ENCODE measurements around the gene PTPRE.
A peak's percentile ranks its signal among the peaks of the same experiment; 100 is the strongest.

The PTPRE gene

GRCh38 chr10:127926455-127926854 lies 19.6 kb downstream of the PTPRE start:
- DNase-seq (ENCODE audit: low read depth, low spot score) = no peak

DNA sequence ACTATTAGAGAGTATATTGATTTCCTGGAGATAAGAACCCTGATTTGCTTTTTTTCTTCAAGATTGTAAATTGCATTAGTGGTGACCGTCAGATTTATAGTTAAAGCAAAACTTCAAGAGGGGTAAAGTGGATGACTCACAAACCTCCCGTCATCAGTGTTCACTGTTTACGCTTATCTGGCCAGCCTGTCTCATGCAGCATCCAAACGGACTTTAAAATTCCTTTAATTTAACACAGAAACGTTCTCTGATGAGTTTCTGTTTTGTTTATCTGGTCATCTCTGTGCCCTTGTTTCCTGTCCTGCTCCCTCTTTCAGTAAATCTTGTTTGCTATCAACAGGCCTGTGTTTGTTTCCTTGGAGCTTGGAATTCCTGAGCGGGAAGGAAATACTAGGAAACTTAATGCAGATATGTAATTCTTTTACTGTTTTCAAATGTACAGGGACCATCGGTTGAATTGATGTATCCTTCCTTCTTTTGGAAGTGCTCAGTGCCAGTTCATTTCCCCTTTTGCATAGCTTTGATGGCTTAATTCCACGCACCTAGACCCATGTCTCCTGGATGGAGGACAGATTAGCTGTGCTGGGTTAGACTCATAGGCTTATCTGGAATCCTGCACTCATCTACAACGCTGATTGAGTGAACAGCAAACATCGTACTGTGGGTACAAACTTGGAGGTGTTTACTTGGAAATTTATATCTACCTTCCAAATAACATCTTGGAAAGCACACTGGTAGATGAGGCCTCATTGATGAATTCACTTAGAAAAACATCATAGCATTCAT lies 21.3 kb downstream of the PTPRE start:
- peak; percentile 10 for DNase-seq (ENCODE audit: low read depth, low spot score)

DNA sequence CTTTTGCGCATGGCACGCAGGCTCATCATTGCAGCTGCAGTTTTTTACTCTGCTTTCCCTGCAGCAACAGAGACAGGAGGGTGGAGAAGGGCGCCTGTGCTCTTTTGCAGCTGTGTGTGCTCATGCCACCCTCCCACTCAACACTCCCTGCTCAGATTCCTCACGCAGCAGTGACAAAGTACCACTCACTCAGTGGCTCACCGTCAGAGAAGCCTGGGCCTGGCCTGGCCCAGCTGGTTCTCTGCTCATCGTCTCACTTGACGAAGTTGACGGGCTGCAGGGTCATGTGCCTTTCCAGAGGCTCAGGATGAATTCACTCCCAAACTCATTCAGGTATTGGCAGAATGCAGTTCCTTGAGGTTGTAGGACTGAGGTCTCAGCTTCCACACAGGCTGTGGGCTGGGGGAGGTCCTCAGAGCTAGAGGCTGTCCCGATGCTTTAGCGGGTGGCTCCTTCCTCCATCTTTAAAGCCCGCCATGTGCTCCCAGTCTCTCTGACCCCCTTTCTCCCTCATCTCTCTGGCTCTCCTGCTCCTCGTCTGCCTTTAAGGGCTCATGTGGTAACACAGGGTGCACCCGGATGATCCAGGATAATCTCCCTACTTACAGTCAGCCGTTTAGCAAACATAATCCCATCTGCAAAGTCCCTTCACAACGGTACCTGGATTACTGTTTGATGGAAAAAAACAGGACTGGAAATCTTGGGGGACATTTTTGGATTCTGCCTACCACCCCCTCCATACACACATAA lies 25.8 kb downstream of the PTPRE start:
- DNase-seq (ENCODE audit: low read depth, low spot score) = no peak

- DNase-seq (ENCODE audit: low read depth, low spot score) = no peak
These were observed 26.4 kb downstream of the PTPRE start for GRCh38 chr10:127933271-127933670.

- no peak for DNase-seq (ENCODE audit: low read depth, low spot score)
These were observed 27.5 kb downstream of the PTPRE start for GRCh38 chr10:127934383-127934782.

DNA sequence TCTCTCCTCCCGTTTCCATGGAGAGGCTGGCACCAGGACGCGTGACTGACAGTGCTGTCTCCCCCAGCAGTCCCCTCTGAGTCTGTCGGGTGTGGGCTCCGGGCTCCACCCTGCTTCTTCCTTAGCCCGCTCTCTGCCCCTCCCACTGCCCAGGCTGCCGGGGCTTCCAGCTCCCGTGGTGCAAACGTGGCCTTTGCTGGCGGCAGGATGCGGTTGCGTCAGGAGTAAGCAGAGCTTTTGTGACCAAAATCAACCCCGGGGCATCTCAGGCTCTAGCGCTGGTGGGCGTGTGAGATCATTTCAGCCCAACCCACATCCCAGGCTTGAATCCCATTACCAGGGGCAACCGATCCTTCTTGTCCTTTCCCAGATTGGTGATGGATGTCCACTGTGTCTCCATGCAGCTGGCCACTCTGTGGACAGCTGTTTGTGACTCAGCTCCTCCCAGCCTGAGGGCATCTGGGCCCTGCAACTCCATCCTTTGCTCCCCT lies 28.2 kb downstream of the PTPRE start:
- no peak for DNase-seq (ENCODE audit: low read depth, low spot score)

- DNase-seq (ENCODE audit: low read depth, low spot score) = no peak
These were observed 30.2 kb downstream of the PTPRE start for GRCh38 chr10:127937069-127937468.

DNA sequence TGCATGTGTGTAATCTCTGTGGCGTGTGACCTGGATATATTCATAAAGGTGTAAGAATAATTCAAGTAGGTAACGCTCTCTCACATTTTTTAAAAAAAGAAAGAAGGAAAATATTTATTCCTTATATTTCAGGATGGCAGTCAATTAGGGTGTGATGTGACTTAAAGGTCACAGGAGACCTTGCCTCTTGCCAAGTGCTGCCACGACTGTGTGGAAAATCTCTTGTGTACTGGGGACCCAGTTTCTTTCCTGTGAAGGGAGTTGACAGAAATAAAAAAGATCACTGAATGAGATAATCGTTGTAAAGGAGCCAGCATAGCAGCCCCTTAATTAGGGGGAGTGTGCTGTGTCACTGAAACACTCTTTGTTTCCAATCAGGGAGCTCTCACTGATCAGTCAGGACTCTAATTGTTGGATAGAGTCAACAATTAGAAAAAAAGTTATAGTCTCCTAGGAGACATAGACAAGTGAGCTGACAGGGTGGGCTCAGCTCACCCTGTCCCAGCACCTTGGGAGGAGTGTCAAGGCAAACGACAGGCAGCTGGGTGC lies 31.1 kb downstream of the PTPRE start:
- no peak for DNase-seq (ENCODE audit: low read depth, low spot score)

- DNase-seq (ENCODE audit: low read depth, low spot score) = no peak
These were observed 33.0 kb downstream of the PTPRE start for GRCh38 chr10:127939786-127940330.

DNA sequence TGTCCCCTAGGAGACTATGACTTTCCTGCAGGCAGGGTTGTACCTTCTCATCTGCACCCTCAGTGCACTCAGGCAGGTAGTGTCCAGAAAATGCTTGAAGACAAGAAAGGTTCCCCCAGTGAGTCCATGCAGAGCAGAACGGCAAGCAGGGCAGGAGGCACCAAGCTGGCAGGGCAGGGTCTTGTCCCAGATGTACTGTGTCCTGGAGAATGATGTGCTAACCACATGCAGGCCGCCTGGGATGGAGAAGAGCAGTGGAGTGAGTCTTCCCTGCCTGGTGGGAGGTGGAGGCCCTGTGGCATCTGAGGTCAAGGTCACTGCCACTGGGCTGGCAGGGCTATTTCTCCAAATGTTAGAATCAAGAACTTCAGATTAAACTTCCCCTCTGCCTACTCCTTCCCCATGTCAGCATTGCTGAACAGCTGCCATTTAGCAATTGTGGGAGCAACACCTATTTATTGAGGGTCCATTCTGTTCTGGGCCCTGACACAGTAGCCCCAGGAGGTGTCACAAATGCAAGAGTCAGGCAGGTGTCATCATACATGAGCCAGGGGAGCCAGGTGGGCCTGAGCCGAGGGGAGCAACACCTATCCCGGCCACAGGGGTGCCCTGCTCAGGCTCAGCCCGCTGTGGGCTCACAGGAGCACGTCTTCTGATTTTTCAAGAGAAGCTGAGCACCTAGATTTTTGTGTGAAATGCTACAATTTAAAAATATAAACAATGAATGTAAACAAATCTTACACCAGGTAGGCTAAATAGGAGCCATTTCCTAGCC lies 34.1 kb downstream of the PTPRE start:
- no peak for DNase-seq (ENCODE audit: low read depth, low spot score)

GRCh38 chr10:127942811-127943210 lies 35.9 kb downstream of the PTPRE start:
- no peak for DNase-seq (ENCODE audit: low read depth, low spot score)

DNA sequence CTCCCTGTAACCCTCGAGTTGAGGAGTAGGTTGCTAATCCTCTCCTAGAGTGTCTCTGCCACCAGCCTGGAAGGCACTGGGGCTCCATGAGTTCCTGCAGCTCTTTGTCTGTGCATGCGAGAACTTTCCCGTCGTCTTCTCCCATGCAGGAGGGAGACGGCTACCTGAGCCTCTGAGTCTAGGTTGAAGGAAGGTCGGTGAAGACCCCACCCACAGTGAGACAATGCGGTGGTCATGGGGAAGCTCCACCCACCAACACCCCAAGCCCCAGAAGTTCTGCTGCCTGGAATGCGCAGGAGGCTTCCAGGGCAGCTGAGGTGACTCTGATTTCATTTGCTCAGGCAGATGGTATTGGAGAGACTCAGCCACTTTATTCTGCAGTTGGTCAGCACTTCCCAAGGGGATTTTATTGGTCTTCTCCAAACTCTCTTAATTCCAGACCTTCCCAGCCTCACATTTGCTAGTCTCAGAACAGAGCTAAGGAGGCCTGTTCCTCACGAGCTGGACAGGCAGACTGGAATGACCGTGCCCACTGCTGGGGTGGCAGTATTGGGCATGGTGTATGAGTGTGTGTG lies 36.5 kb downstream of the PTPRE start:
- DNase-seq (ENCODE audit: low read depth, low spot score) = no peak

DNA sequence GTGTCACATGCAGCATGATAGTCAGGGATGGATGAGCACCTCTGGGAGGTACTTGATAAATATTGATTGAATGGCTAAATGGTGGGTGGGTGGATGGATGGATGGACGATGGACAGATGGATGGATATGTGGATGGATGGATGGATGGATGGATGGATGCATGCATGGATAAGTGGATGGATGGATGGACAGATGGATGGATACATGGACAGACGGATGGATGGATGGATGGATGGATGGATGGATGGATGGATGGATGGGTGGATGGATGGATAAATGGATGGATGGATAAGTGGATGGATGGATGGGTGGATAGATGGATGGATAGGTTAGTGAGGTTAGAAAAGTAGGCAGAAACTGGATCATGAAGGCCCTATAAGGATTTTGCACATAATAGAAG lies 37.4 kb downstream of the PTPRE start:
- DNase-seq (ENCODE audit: low read depth, low spot score) = no peak

DNA sequence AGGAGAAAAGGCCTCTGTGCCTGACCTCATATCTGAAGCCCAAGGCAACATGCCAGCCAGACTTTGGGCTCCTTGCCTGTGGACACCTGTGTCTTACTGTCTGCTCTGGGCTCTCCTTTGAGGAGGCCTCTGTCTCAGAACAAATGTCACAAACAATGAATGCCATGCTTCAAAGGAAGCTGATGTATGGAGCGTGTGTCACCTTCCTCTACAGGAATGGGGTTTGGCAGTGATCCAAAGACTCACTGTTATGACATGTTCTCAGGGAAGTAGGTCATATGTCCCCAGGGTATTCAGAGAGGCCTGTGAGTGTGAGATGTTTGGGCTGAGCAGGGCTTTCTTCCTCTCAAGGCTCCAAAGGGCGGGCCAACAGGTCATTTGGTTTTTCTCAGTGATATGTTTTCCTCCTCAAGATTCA lies 38.4 kb downstream of the PTPRE start:
- DNase-seq (ENCODE audit: low read depth, low spot score) = no peak

DNA sequence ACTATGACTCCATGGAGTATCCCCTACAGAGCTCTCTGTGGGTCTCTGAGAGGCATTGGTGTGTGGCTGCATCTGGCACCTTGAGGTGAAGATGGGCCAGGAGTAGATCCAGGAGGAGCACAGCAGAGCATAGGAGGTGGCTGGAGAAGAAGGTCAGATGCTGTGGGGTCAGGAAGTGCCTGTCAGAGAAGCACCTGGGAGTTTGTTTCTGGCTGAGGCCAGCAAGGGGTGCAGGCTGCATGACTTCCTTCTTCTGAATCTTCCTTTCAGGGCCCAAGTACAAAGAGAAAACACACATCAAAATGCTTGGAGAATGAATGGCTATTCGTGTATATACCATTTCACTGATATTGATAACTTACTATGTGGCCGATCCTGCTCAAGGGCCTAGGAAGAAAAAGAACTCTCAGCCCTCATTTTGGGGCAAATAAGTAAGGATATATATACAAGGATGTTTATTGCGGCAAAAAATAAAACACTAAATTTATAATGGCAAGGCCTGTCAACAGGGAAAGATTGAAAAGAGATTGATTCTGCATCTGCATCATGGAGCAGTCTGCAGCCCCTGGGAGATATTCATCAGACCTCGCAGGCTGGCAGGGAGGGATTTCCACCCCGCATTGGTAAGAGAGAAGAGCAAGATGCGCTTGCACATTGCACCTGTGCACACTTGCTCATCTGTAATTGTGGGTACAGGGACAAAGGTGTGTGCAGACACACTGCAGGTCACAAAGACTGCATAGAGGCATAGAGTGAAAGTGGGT lies 39.2 kb downstream of the PTPRE start:
- DNase-seq (ENCODE audit: low read depth, low spot score) = no peak

GRCh38 chr10:127947211-127947610 lies 40.3 kb downstream of the PTPRE start:
- DNase-seq (ENCODE audit: low read depth, low spot score) = no peak

DNA sequence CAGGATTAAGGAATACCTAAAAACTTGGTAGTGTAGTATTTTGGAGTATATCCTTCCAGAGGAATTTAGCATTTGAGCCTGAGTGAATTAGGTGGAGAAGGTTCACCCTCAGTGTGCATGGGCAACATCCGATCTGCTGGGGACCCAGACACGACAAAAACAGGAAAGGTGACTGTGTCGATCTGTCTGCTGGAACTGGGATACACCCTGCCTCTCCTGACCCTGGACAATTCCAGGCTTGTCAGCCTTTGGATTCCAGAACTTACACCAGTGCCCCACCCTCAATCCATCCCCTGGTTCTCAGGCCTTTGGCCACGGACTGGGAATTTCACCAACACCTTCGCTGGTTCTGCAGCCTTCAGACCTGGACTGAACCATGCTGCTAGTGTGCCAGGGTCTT lies 41.9 kb downstream of the PTPRE start:
- DNase-seq (ENCODE audit: low read depth, low spot score) = no peak

- no peak for DNase-seq (ENCODE audit: low read depth, low spot score)
These were observed 42.9 kb downstream of the PTPRE start for GRCh38 chr10:127949831-127950230.

DNA sequence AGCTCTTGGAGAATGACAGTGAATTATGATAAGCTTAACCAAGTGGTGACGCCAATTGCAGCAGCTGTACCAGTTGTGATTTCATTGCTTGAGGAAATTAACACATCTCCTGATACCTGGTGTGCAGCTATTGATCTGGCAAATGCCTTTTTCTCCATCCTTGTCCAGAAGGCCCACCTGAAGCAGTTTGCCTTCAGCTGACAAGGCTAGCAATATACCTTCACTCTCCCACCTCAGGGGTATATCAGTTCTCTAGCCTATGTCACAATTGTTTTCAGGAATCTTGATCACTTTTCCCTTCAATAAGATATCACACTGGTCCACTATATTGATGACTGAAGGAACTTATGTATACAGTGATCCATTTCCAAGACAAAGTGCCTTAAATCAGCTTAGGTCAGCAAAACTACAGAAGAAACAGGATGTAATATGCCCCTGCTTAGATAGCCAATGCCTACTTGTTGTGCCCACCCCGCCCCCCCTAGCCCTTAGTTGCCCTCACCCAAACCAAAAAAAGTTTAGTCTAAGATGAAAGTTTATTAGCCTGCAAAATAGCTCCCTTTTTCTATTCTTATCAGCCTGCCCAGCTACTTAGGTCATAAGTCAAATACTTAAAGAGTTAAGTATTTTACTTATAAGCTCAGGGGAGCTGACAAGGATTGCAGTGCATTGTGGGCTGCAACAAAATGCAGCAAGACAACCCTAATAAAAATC lies 45.1 kb downstream of the PTPRE start:
- no peak for DNase-seq (ENCODE audit: low read depth, low spot score)

GRCh38 chr10:127952575-127952869 lies 45.6 kb downstream of the PTPRE start:
- DNase-seq (ENCODE audit: low read depth, low spot score) = no peak

Measured in smooth muscle cell of the brain vasculature (primary cell).